Measurements from ENCODE around the gene APOBEC3C.

APOBEC3C gene

DNA sequence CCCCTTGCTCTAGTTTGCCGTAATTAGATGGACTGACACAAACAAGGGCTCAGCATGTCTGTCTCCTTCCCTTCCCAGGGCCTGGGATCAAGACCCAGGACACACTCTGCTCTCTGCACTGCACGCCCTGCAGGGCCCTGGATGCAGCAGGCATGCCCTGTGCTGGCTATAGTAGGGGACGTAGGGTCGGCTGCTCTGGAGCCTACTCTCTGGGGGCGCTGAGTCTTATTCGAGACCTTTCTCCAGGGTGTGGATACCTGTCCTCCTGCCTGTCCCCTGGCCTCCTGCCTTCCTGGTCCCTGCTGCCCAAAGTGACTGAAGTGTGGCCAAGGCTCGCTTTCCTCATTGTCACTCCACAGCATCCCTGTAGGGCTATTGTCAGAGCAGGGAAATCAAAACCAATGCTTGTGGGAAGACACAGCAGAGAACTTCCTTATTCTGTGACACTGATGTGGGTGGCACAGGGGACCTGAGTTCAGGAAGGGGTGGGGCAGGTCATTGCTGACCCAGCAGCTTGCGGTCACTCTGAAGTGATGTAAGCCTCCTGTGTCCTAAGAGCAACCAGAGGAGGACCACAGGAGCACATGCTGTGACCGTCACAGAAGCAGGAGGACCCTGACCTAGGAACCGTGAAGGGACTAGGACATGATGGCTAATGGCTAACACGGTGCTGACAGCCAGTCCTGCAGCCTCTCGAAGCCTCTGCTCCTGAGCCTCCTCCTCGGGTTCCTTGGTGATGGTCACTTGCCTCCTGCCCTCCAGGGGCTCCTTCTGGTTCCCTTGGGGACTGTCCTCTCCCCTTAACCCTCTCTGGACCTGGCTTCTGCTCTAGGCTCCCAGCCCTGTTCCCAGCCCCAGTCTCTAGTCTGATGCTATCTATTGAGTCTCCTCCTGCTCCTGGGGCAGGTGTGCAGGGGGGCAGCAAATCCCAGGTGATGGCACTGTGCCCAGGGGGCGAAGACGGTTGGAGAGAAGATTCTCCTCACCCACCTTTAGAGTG is 46.3 kb upstream of the APOBEC3C start:
- TF ChIP-seq, protein P1, sequence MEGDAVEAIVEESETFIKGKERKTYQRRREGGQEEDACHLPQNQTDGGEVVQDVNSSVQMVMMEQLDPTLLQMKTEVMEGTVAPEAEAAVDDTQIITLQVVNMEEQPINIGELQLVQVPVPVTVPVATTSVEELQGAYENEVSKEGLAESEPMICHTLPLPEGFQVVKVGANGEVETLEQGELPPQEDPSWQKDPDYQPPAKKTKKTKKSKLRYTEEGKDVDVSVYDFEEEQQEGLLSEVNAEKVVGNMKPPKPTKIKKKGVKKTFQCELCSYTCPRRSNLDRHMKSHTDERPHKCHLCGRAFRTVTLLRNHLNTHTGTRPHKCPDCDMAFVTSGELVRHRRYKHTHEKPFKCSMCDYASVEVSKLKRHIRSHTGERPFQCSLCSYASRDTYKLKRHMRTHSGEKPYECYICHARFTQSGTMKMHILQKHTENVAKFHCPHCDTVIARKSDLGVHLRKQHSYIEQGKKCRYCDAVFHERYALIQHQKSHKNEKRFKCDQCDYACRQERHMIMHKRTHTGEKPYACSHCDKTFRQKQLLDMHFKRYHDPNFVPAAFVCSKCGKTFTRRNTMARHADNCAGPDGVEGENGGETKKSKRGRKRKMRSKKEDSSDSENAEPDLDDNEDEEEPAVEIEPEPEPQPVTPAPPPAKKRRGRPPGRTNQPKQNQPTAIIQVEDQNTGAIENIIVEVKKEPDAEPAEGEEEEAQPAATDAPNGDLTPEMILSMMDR (IDR thresholded peaks at IDR 0.05; ENCODE audit: borderline replicate concordance, insufficient read depth, low read depth, low read length), result no peak
- H3K4me3 ChIP-seq (ENCODE audit: low read depth, low read length), result no peak overlapping the region

DNA sequence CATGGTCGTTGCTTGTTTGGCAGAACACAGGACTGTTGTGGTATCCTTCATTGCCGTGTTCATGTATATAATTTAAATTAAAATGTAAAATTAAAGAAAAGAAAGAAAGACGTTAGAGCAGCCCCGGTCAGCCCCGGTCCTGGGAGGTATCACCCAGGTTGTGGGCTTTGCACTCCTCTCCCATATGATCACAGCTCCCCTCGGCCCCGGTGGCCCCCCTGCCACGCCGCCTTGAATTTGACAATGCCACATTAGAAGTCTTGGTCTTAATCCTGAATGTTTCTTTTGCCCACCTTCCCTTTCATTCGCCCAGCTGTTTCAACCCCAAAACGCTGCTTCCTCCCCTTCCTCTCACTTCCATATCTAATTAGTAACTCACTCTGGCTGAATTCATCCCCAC is 45.3 kb upstream of the APOBEC3C start:
- no peak overlapping the region for H3K4me3 ChIP-seq (ENCODE audit: low read depth, low read length)
- TF ChIP-seq, protein P1 (IDR thresholded peaks at IDR 0.05; ENCODE audit: borderline replicate concordance, insufficient read depth, low read depth, low read length), result no peak

DNA sequence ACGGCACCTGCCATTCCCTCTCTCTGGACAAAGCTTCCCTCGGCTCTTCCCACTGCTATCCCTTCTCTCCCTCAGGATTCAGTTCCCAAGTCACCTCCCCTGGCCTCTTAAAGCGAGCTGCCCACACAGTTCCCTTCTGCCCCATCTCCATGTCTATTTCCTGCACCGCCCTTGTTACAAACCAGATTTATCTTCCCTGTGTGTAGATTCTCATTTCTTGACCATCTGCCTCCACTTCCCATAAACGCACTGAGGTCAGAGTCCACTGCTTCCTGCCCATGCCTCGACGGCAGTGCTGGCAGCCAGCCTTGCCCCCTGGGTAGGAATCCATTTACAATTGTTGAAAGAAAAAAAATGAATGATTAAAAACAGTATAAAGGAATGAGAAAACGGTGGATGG is 43.5 kb upstream of the APOBEC3C start:
- no peak overlapping the region for H3K4me3 ChIP-seq (ENCODE audit: low read depth, low read length)
- TF ChIP-seq, protein P1 (IDR thresholded peaks at IDR 0.05; ENCODE audit: borderline replicate concordance, insufficient read depth, low read depth, low read length), result no peak

DNA sequence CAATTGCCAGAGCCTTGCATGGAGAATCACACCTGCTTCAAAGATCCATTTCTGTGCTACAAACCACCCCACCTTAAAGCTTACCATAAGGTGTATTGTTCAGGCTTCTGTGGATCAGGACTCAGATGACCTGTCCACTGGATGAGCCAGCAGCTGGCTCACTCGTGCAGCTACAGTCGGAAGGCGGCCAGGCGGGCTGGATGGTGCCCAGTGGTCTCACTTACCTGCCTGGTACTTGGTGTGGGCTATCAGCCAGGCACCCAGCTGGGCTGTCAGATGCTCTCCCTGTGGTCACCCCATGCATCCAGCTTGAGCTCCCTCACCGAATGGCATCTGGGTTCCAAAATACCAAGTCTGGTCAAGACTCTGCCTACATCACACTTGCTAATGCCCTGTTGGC is 42.9 kb upstream of the APOBEC3C start:
- TF ChIP-seq, protein P1 (IDR thresholded peaks at IDR 0.05; ENCODE audit: borderline replicate concordance, insufficient read depth, low read depth, low read length), result no peak
- H3K4me3 ChIP-seq (ENCODE audit: low read depth, low read length), result no peak overlapping the region

DNA sequence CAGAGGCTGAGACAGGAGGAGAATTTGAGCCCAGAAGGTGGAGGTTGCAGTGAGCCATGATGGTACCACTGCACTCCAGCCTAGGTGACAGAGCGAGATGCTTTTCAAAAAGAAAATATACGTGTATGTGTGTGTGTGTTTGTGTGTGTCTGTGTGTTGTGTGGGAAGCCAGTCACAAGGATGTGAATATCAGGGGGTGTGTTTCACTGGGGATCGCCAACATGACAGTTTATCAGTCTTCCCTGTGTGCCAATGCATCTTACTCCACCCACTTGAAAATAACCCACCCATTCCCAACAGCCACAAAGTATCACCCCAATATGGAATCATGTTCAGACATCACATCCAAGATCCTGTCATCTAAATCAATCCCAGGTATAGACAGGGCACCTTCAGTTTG is 42.3 kb upstream of the APOBEC3C start:
- TF ChIP-seq, protein P1 (IDR thresholded peaks at IDR 0.05; ENCODE audit: borderline replicate concordance, insufficient read depth, low read depth, low read length), result no peak
- H3K4me3 ChIP-seq (ENCODE audit: low read depth, low read length), result no peak overlapping the region

DNA sequence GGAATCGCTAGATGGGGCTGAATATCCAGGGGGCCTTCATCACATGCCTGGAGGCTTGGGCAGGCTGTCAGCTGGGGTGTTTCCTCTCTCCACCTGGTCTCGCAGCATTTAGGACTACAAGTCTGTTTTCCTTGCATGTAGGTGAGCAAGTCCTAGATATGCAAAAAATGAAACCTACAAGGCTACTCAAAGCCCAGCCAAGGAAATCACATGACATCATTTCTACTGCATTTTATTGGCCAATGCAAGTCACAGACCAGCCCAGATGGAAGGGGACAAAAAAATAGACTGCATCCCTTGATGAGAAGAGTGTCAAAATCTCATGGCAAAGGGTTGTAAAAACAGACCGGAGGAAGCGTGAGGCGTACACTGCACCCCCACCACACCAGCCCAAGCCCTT is 41.5 kb upstream of the APOBEC3C start:
- TF ChIP-seq, protein P1 (IDR thresholded peaks at IDR 0.05; ENCODE audit: borderline replicate concordance, insufficient read depth, low read depth, low read length), result no peak
- H3K4me3 ChIP-seq (ENCODE audit: low read depth, low read length), result no peak overlapping the region
